ENCODE measurements around the gene CSF3R.

DNA sequence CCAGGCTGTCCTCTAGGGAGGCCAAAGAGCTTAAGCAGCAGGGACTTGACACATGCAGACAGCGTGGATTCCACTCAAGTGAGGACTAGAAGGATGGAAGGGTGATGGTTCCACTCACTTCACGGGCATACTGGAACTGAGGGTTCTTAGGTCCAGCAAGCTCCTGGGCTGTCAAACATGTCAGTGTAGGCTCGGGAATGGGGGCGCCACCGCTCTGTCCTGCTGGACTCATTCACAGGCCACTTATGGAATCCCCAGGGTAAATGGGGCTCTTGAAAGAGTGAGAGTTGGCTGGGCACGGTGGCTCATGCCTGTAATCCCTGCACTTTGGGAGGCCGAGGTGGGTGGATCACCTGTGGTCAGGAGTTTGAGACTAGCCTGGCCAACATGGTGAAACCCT lies 27.7 kb upstream of the CSF3R start:
- TF ChIP-seq, protein P1, sequence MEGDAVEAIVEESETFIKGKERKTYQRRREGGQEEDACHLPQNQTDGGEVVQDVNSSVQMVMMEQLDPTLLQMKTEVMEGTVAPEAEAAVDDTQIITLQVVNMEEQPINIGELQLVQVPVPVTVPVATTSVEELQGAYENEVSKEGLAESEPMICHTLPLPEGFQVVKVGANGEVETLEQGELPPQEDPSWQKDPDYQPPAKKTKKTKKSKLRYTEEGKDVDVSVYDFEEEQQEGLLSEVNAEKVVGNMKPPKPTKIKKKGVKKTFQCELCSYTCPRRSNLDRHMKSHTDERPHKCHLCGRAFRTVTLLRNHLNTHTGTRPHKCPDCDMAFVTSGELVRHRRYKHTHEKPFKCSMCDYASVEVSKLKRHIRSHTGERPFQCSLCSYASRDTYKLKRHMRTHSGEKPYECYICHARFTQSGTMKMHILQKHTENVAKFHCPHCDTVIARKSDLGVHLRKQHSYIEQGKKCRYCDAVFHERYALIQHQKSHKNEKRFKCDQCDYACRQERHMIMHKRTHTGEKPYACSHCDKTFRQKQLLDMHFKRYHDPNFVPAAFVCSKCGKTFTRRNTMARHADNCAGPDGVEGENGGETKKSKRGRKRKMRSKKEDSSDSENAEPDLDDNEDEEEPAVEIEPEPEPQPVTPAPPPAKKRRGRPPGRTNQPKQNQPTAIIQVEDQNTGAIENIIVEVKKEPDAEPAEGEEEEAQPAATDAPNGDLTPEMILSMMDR (conservative IDR thresholded peaks at IDR 0.05 in 1 of 2, IDR thresholded peaks at IDR 0.05 in 1 of 2; ENCODE audit: extremely low read depth in 1 of 2, insufficient read depth in 1 of 2, low read depth in 1 of 2, low read length in 2 of 2): no peak
- TF ChIP-seq EZH2 (IDR thresholded peaks at IDR 0.05; ENCODE audit: borderline replicate concordance, low read length): no peak

Data from mammary epithelial cell (primary cell).